GM12878 (cell line): Measurements from ENCODE around the gene PAX5. TPM values are rescaled to one million over a fixed set of nuclear protein-coding genes. Genes with fewer than 3 reads are reported as not detected.

ENCODE experiments used
- ATF7 ChIP-seq: fragments of 450-650 bp; IDR thresholded peaks from 2 replicates; pipeline ENCODE4 v1.6.1; 2016; ENCODE audit warnings: low read depth, mild to moderate bottlenecking
- BCL11A ChIP-seq: IDR thresholded peaks from 2 replicates; pipeline ENCODE4 v1.6.1; 2011; ENCODE audit warnings: low read depth, low read length
- CBFB ChIP-seq: IDR thresholded peaks from 2 replicates; pipeline ENCODE4 v1.6.1; 2016; ENCODE audit warnings: antibody characterized with exemption, low read depth
- EED ChIP-seq: sonication (generic); IDR thresholded peaks from 2 replicates; pipeline ENCODE4 v1.6.1; 2016; ENCODE audit warnings: antibody characterized with exemption, low read depth
- IKZF2 ChIP-seq, 2 experiments: fragments of 450-650 bp; IDR thresholded peaks; 2 replicates each; pipeline ENCODE4 v1.6.1; 2017; ENCODE audit warnings: mild to moderate bottlenecking in 2 of 2, moderate library complexity in 2 of 2
- KDM1A ChIP-seq: fragments of 200-600 bp; sonication (generic); IDR thresholded peaks from 2 replicates; pipeline ENCODE4 v1.6.1; 2016; ENCODE audit warnings: borderline replicate concordance
- NFIC ChIP-seq: IDR thresholded peaks from 2 replicates; pipeline ENCODE4 v1.6.1; 2012; ENCODE audit warnings: low read depth, mild to moderate bottlenecking, inconsistent platforms, low read length, moderate library complexity
- PAX5 ChIP-seq: IDR thresholded peaks from 2 replicates; pipeline ENCODE4 v1.6.1; 2011; ENCODE audit warnings: low read depth, low read length, borderline replicate concordance
- PAX8 ChIP-seq: fragments of 450-650 bp; IDR thresholded peaks from 2 replicates; pipeline ENCODE4 v1.6.1; 2017; ENCODE audit warnings: mild to moderate bottlenecking, moderate library complexity
- RB1 ChIP-seq: fragments of 450-650 bp; formaldehyde crosslinking; IDR thresholded peaks from 2 replicates; pipeline ENCODE4 v1.6.1; 2017; ENCODE audit warnings: mild to moderate bottlenecking, borderline replicate concordance
- RUNX3 ChIP-seq: IDR thresholded peaks from 2 replicates; pipeline ENCODE4 v1.6.1; 2012; ENCODE audit warnings: low read length, inconsistent platforms
- ZNF217 ChIP-seq: fragments of 450-650 bp; IDR thresholded peaks from 2 replicates; pipeline ENCODE4 v1.6.1; 2017; ENCODE audit warnings: antibody characterized with exemption, mild to moderate bottlenecking
- polyA plus RNA-seq, 11 experiments: library from polyadenylated mRNA; depleted of rRNA in 4 of 11; unstranded in 6 of 11; stranded (reverse) in 5 of 11; fragments of >200 nt; fragmentation: Nextera tagmentation in 4 of 11; fragmentation: Illumina TruSeq in 1 of 11; extraction: Ambion mirVana in 4 of 11; extraction: Trizol in 1 of 11; gene quantifications; 1 replicate in 1 of 11; 2 replicates in 10 of 11; pipeline versions ENCODE4 v1.2.1 to v1.2.3, GENCODE V29; 2011 to 2016; ENCODE audit warnings: inconsistent platforms in 2 of 11, missing spikeins in 2 of 11, low read depth in 1 of 11
- total RNA-seq, 4 experiments: library from RNA; depleted of rRNA in 3 of 4; stranded (reverse); fragments of >200 nt in 3 of 4; fragmentation: Illumina TruSeq in 1 of 4; extraction: Trizol in 1 of 4; gene quantifications; 2 replicates each; pipeline versions ENCODE4 v1.2.1 to v1.2.3, GENCODE V29; 2013 to 2021
- TF ChIP-seq, protein P1 (sequence below): fragments of 450-650 bp; formaldehyde crosslinking; IDR thresholded peaks from 2 replicates; pipeline ENCODE4 v1.4.0; 2022; ENCODE audit warnings: mild to moderate bottlenecking, moderate library complexity
- TF ChIP-seq, protein P2 (sequence below): fragments of 450-650 bp; IDR thresholded peaks from 2 replicates; pipeline ENCODE4 v1.6.1; 2016; ENCODE audit warnings: mild to moderate bottlenecking
- TF ChIP-seq, protein P3 (sequence below): IDR thresholded peaks from 2 replicates; pipeline ENCODE4 v1.6.1; 2011; ENCODE audit warnings: borderline replicate concordance, low read depth, mild to moderate bottlenecking, moderate library complexity, low read length; ENCODE audit not compliant: insufficient read depth, poor library complexity, severe bottlenecking
- TF ChIP-seq, protein P4 (sequence below): fragments of 450-650 bp; IDR thresholded peaks from 2 replicates; pipeline ENCODE4 v1.6.1; 2017; ENCODE audit warnings: mild to moderate bottlenecking, low read depth, inconsistent platforms; ENCODE audit not compliant: poor library complexity, severe bottlenecking

The PAX5 gene
- total and polyA plus RNA-seq, 10 of the 15 experiments (the other 5 are each of a cell fraction or from before 2014, with no cell fraction given) = 2.2 to 123 (median 31.9) TPM

DNA sequence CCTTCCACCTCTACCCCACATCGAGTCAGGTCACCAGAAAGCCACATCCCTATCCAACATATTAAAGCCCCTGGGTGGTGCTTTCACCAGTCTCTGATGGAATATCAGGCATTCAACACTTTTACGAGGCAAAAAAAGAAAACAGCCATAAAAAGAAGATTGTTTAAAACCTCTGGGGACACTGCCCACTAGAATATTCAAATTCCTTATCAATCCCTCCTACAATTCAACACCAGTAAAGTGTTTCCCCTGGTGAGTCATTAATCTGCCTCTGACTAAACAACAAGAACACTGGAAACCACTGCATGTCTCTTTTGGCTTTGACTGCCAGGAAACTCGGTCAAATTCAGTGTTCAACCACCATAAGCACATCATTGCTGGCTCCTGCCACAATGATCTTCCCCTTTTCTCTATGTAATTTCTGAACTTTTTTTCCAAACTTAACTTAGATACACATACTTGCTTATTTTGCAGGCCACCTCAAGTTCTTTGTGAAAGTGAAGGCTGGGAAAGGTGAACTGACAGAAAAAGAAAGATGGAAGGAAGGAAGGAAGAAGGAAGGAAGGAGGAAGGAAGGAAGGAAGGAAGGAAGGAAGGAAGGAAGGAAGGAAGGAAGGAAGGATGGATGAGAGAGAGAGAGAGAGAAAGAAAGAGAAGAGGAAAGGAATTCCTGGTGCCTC lies 105.3 kb downstream of the PAX5 start (continued):
- TF ChIP-seq, protein P1, sequence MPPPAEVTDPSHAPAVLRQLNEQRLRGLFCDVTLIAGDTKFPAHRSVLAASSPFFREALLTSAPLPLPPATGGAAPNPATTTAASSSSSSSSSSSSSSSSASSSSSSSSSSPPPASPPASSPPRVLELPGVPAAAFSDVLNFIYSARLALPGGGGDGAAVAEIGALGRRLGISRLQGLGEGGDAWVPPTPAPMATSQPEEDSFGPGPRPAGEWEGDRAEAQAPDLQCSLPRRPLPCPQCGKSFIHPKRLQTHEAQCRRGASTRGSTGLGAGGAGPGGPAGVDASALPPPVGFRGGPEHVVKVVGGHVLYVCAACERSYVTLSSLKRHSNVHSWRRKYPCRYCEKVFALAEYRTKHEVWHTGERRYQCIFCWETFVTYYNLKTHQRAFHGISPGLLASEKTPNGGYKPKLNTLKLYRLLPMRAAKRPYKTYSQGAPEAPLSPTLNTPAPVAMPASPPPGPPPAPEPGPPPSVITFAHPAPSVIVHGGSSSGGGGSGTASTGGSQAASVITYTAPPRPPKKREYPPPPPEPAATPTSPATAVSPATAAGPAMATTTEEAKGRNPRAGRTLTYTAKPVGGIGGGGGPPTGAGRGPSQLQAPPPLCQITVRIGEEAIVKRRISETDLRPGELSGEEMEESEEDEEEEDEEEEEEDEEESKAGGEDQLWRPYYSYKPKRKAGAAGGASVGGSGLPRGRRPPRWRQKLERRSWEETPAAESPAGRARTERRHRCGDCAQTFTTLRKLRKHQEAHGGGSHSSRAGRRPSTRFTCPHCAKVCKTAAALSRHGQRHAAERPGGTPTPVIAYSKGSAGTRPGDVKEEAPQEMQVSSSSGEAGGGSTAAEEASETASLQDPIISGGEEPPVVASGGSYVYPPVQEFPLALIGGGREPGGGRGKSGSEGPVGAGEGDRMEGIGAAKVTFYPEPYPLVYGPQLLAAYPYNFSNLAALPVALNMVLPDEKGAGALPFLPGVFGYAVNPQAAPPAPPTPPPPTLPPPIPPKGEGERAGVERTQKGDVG (CRISPR knock-in tag) = no peak
- TF ChIP-seq ZNF217 = no peak
- no peak for TF ChIP-seq KDM1A
- TF ChIP-seq PAX5 = 0 out of 2 replicates have a peak, but pooled peaks have one; percentile 27
- TF ChIP-seq RB1 = no peak
- 0 out of 2 replicates have a peak, but pooled peaks have one; percentile 43 for TF ChIP-seq BCL11A
- TF ChIP-seq IKZF2 (IDR thresholded peaks at IDR 0.05) = peak; percentile 73; a peak in 3 of 4 replicates
- TF ChIP-seq PAX8 = no peak
- TF ChIP-seq ATF7 = peak; percentile 58; the same call in 1 of the 2 replicates
- TF ChIP-seq RUNX3 = peak; percentile 90
- 0 out of 2 replicates have a peak, but pooled peaks have one; percentile 16 for TF ChIP-seq CBFB
- TF ChIP-seq, protein P2, sequence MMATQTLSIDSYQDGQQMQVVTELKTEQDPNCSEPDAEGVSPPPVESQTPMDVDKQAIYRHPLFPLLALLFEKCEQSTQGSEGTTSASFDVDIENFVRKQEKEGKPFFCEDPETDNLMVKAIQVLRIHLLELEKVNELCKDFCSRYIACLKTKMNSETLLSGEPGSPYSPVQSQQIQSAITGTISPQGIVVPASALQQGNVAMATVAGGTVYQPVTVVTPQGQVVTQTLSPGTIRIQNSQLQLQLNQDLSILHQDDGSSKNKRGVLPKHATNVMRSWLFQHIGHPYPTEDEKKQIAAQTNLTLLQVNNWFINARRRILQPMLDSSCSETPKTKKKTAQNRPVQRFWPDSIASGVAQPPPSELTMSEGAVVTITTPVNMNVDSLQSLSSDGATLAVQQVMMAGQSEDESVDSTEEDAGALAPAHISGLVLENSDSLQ = peak; percentile 40; the same call in 1 of the 2 replicates
- TF ChIP-seq, protein P3, sequence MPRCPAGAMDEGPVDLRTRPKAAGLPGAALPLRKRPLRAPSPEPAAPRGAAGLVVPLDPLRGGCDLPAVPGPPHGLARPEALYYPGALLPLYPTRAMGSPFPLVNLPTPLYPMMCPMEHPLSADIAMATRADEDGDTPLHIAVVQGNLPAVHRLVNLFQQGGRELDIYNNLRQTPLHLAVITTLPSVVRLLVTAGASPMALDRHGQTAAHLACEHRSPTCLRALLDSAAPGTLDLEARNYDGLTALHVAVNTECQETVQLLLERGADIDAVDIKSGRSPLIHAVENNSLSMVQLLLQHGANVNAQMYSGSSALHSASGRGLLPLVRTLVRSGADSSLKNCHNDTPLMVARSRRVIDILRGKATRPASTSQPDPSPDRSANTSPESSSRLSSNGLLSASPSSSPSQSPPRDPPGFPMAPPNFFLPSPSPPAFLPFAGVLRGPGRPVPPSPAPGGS = peak; percentile 25
- TF ChIP-seq NFIC = peak; percentile 82; the same call in 1 of the 2 replicates
- TF ChIP-seq, protein P4, sequence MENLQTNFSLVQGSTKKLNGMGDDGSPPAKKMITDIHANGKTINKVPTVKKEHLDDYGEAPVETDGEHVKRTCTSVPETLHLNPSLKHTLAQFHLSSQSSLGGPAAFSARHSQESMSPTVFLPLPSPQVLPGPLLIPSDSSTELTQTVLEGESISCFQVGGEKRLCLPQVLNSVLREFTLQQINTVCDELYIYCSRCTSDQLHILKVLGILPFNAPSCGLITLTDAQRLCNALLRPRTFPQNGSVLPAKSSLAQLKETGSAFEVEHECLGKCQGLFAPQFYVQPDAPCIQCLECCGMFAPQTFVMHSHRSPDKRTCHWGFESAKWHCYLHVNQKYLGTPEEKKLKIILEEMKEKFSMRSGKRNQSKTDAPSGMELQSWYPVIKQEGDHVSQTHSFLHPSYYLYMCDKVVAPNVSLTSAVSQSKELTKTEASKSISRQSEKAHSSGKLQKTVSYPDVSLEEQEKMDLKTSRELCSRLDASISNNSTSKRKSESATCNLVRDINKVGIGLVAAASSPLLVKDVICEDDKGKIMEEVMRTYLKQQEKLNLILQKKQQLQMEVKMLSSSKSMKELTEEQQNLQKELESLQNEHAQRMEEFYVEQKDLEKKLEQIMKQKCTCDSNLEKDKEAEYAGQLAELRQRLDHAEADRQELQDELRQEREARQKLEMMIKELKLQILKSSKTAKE = peak; percentile 20
- peak; percentile 59 for TF ChIP-seq EED
